Effector memory CD4-positive, alpha-beta T cell (primary cell): ENCODE measurements around the gene DNAJC18.

Source experiments
- DNase-seq, 3 donors: peaks; one replicate each; pipeline ENCODE4 v3.0.0-alpha.2; 2020
- H3K27ac ChIP-seq: 2 replicates; pipeline ENCODE4 v1.7.0; 2013; ENCODE audit warnings: mild to moderate bottlenecking, low read length, moderate library complexity; ENCODE audit not compliant: insufficient read depth, poor library complexity, severe bottlenecking
- H3K27me3 ChIP-seq: replicated peaks from 2 replicates; pipeline ENCODE4 v1.7.0; 2013; ENCODE audit warnings: mild to moderate bottlenecking, low read length; ENCODE audit not compliant: insufficient read depth, control insufficient read depth, poor library complexity, severe bottlenecking
- H3K36me3 ChIP-seq: 2 replicates; pipeline ENCODE4 v1.7.0; 2013; ENCODE audit warnings: mild to moderate bottlenecking, low read length, moderate library complexity; ENCODE audit not compliant: control insufficient read depth, insufficient read depth
- H3K4me1 ChIP-seq: 2 replicates; pipeline ENCODE4 v1.7.0; 2013; ENCODE audit warnings: low read length, mild to moderate bottlenecking; ENCODE audit not compliant: control insufficient read depth, insufficient read depth, poor library complexity, severe bottlenecking
- H3K4me3 ChIP-seq: 2 replicates; pipeline ENCODE4 v1.7.0; 2013; ENCODE audit warnings: low read length, low read depth, mild to moderate bottlenecking; ENCODE audit not compliant: insufficient read depth, poor library complexity, severe bottlenecking
- H3K9me3 ChIP-seq: 2 replicates; pipeline ENCODE4 v1.7.0; 2013; ENCODE audit warnings: mild to moderate bottlenecking, low read length, moderate library complexity; ENCODE audit not compliant: control insufficient read depth

The DNAJC18 gene

DNA sequence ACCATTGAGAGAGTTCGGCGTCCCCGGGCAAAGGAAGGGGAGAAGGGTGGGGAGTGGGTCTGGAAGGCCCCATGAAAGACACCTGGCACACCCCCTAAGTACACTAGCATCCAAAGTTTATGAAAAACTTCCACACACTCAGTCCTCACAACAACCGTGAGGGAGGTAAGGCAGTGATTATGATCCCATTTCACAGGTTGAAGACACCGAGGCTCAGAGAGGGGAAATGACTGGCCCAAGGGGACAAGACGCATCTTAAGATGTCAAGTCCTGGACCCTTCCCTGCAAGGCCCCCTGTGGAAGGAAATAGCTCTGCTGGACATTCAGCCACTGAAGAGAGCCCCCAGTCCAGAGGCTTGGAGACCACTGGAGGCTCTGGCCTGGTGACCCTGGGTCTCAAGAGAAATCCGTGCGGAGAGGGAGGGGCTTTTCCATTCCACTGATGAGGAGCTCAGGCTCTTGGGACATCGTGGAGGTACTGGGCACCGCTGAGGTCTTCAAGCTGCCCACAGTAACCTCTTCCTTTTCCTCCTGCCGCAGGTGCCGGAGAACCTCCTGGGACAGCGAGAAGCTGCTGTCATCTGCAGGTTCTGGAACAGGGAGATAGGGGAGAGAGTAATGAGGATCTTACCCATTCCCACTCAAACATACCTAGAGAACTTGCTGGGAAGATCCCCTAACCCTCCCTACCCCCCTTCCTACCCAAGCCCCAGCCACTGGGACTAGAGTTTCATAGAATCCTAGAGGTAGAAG is 36.7 kb upstream of the DNAJC18 start:
- Histone ChIP-seq H3K27ac (peak overlapping the region; percentile 47), H3K36me3 (peaks cover 27% of the 10 kb centered on the region), H3K4me1 (peaks cover 63% of the 10 kb centered on the region), H3K27me3 (no peaks in the 10 kb centered on the region), H3K4me3 (no peak overlapping the region), H3K9me3 (no peaks in the 10 kb centered on the region)
- DNase-seq = no peak

DNA sequence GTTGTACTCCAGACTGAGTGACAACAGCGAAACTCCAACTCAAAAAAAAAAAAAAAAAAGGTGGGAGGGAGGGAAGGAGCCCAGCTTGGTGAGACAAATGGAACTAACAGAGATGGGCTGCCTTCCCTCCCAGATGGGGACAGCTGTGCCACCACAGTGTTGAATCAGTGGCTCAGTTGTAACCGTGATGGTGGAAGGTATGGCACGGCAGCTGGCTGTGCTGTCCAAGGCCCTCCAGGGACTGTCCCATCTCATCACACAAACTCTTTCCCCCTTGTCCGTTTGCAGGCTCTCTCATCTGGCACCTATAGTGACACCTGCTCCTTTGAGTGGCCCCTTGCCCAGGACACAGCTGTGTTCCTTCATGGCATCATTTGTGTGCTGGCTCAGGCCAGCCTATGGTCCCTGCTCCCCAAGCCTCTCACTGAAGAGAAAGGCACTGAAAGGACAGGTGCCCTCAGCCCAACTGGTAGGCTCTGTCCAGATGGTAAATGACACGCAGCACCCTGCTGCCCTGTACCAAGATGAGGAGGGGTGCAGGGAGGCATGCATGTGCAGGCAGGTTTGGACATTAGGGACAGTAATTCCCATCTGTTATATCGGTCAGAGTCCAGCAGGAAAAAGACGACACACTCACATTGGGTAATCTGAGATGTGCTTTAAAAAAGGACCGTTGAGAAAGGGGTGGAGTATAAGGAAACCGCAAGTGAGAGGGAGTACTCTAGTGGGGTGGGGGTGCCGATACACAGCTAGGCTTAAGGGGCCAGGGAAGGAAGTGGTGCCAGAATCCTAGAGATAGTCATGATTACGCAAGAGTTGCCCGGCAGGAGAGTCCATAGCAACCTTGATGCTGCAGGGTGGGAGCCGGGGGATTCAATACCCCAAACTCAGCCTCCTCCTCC is 35.8 kb upstream of the DNAJC18 start:
- Histone ChIP-seq H3K4me3 (no peak overlapping the region), H3K27me3 (no peaks in the 10 kb centered on the region), H3K36me3 (peaks cover 27% of the 10 kb centered on the region), H3K27ac (peak overlapping the region; percentile 47), H3K4me1 (peaks cover 62% of the 10 kb centered on the region), H3K9me3 (no peaks in the 10 kb centered on the region)
- DNase-seq = no peak

GRCh38 chr5:139473565-139473964 is 34.2 kb upstream of the DNAJC18 start:
- Histone ChIP-seq H3K4me1 (peaks cover 64% of the 10 kb centered on the region), H3K27me3 (no peaks in the 10 kb centered on the region), H3K27ac (peak overlapping the region; percentile 34), H3K36me3 (peaks cover 22% of the 10 kb centered on the region), H3K4me3 (no peak overlapping the region), H3K9me3 (no peaks in the 10 kb centered on the region)
- no peak for DNase-seq

DNA sequence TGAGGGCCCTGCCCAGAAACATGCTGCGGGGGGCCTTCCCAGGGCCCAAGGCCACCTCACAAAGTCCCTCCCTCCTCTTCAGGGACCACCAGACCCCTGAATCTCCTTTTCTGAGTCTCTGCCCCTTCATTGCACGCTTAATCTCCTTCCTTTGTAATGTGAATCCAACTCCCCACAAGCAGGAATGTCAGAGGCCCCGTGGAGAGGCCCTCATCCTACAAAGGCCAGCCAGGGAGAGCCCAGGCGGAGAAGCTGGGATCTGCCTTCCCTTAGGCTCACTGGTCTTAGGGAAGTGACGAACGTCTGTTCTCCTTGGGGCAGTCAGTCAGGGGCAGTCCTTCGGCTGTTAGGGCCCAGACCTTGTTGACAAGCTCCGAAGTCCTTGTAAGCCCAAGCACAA is 33.8 kb upstream of the DNAJC18 start:
- Histone ChIP-seq H3K4me1 (peaks cover 68% of the 10 kb centered on the region), H3K27ac (peak overlapping the region; percentile 68), H3K27me3 (no peaks in the 10 kb centered on the region), H3K9me3 (no peaks in the 10 kb centered on the region), H3K4me3 (no peak overlapping the region), H3K36me3 (peaks cover 17% of the 10 kb centered on the region)
- no peak for DNase-seq

- H3K9me3 ChIP-seq = no peaks in the 10 kb centered on the region
- no peak overlapping the region for H3K4me3 ChIP-seq
- no peak for DNase-seq
- H3K36me3 ChIP-seq = peaks cover 11% of the 10 kb centered on the region
- no peaks in the 10 kb centered on the region for H3K27me3 ChIP-seq
- peaks cover 68% of the 10 kb centered on the region for H3K4me1 ChIP-seq
- peak overlapping the region; percentile 68 for H3K27ac ChIP-seq
These were observed 33.2 kb upstream of the DNAJC18 start for GRCh38 chr5:139472386-139473030.

DNA sequence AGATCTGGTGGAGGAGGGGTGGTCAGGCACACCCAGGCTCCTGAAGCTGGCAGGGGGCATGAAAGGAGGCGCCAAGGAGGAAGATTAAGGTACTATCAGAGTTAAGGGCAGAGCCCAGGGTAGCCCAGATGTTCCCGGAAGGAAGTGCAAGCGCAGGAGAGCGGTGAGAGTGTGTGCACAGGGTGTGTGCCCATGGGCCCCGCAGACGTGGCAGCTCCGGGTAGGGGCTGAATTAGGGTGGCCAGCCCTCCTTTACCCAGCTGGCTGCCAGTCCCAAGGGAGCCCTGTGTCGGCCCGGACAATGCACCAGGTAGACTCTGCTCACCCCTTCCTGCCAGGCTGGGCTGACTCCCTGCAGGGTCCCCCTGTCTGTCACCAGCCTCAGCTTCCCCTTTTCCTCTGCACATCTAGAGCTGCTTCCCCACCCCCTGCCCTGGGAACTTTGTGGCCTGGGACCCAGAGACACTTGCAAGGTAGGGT is 31.5 kb upstream of the DNAJC18 start, which contains the start of gene SMIM33:
SMIM33 (plus strand) TSS at position 184 of the 480 bp plus-strand sequence; CDS start at position 302, 118 bp downstream.
- peaks cover 62% of the 10 kb centered on the region for H3K4me1 ChIP-seq
- peak within 1 kb of the TSS; percentile 68 for H3K27ac ChIP-seq
- H3K9me3 ChIP-seq = no peaks in the 10 kb centered on the region
- peak within 1 kb of the TSS; percentile 56 for H3K4me3 ChIP-seq
- H3K27me3 ChIP-seq = no peaks in the 10 kb centered on the region
- peak in 2 of 3 donors; percentile 28 to 30 for DNase-seq
- no peaks in the 10 kb centered on the region for H3K36me3 ChIP-seq

DNA sequence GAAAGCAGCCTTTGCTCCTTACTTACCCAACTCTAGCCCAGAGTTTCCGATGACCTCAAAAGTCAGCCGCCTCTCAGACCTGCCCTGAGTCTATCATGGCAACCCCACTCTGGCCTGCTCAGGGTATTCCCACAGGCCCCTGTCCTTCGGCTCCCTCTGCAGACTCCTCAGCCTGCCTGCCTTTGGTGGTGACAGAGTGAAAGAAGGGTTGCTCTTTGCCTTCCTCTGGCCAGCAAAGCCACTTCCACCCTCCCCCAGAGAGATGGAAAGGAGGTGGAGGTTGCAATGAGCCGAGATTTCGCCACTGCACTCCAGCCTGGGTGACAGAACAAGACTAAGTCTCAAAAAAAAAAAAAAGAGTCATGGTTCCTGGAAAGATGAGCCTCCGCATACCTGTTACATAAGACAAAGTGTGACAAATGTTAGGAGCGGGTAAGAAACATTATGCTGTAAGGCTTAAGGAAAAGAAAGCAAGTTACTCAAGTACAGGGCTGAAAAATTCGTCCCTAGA is 29.2 kb upstream of the DNAJC18 start:
- Histone ChIP-seq H3K4me1 (peaks cover 45% of the 10 kb centered on the region), H3K27ac (no peak overlapping the region), H3K27me3 (no peaks in the 10 kb centered on the region), H3K9me3 (no peaks in the 10 kb centered on the region), H3K4me3 (no peak overlapping the region), H3K36me3 (no peaks in the 10 kb centered on the region)
- DNase-seq = no peak

- no peaks in the 10 kb centered on the region for H3K9me3 ChIP-seq
- no peak within 1 kb of the TSS for H3K27ac ChIP-seq
- no peak within 1 kb of the TSS for H3K4me3 ChIP-seq
- no peak for DNase-seq
- no peaks in the 10 kb centered on the region for H3K36me3 ChIP-seq
- no peaks in the 10 kb centered on the region for H3K27me3 ChIP-seq
- peaks cover 26% of the 10 kb centered on the region for H3K4me1 ChIP-seq
These were observed 23.4 kb upstream of the DNAJC18 start, which contains the start of gene ECSCR for GRCh38 chr5:139462586-139463276. TSS of gene ECSCR (minus strand) at chr5:139462743. CDS start at chr5:139462670, 73 bp downstream.

GRCh38 chr5:139461698-139462097 is 22.4 kb upstream of the DNAJC18 start:
- Histone ChIP-seq H3K36me3 (no peaks in the 10 kb centered on the region), H3K4me3 (no peak overlapping the region), H3K9me3 (no peaks in the 10 kb centered on the region), H3K27me3 (no peaks in the 10 kb centered on the region), H3K27ac (no peak overlapping the region), H3K4me1 (peaks cover 31% of the 10 kb centered on the region)
- DNase-seq = no peak
